Activated T-helper 1 cell treated with anti-CD3 and anti-CD28 coated beads, Interleukin-12 subunit alpha, Interleukin-12 subunit beta, Interleukin-2, Interleukin-4 antibody, amounts not matched to agents 30 ng/mL and 10 ng/mL and 1 ng/mL, durations not matched to agents 14 hours and 24 hours and 36 hours (primary cell): Measurements from ENCODE around the gene ZBTB20. TPM values are rescaled to one million over a fixed set of nuclear protein-coding genes. Genes with fewer than 3 reads are reported as not detected.
"Not testable (repeated sequence)": the region's sequence is repeated elsewhere in the genome, so short reads cannot be mapped to it uniquely, and the experiment has no call there.

Source experiments
- DNase-seq: peaks from one replicate; pipeline ENCODE4 v3.0.0; 2021; ENCODE audit warnings: low spot score
- H3K27ac Mint-ChIP-seq: one replicate; pipeline ENCODE4 v1.8.0; 2021; ENCODE audit warnings: mild to moderate bottlenecking, mixed read lengths
- H3K27me3 Mint-ChIP-seq: one replicate; pipeline ENCODE4 v1.8.0; 2022; ENCODE audit warnings: mild to moderate bottlenecking, moderate library complexity, mixed read lengths; ENCODE audit not compliant: insufficient read depth
- H3K36me3 Mint-ChIP-seq: one replicate; pipeline ENCODE4 v1.8.0; 2021; ENCODE audit warnings: low read depth, mixed read lengths
- H3K4me1 Mint-ChIP-seq: one replicate; pipeline ENCODE4 v1.8.0; 2021; ENCODE audit warnings: low read depth, mixed read lengths
- H3K4me3 Mint-ChIP-seq: one replicate; pipeline ENCODE4 v1.8.0; 2021; ENCODE audit warnings: mild to moderate bottlenecking, moderate library complexity, mixed read lengths
- H3K9me3 Mint-ChIP-seq: one replicate; pipeline ENCODE4 v1.8.0; 2021; ENCODE audit warnings: mixed read lengths
- intact Hi-C: fragments of 100-400 bp; cut with micrococcal nuclease; formaldehyde crosslinking; loops from one replicate; pipeline ENCODE4 v1.15.1; 2024
- total RNA-seq: library from RNA; stranded (reverse); gene quantifications from 2 replicates; pipeline ENCODE4 v1.2.3, GENCODE V29; 2022

Gene ZBTB20
- total RNA-seq, 1 donor from 2014 or later: 4.1 TPM

GRCh38 chr3:114834175-114834940 is 312.7 kb downstream of the ZBTB20 start:
- H3K27me3 Mint-ChIP-seq: no peaks in the 10 kb centered on the region
- H3K4me1 Mint-ChIP-seq: no peaks in the 10 kb centered on the region
- no peaks in the 10 kb centered on the region for H3K9me3 Mint-ChIP-seq
- intact Hi-C loops: no loop called here
- no peak overlapping the region for H3K27ac Mint-ChIP-seq
- DNase-seq: no peak
- no peak overlapping the region for H3K4me3 Mint-ChIP-seq
- no peaks in the 10 kb centered on the region for H3K36me3 Mint-ChIP-seq

GRCh38 chr3:114831861-114832260 is 315.2 kb downstream of the ZBTB20 start:
- no peak for DNase-seq
- intact Hi-C loops: no loop called here
- no peaks in the 10 kb centered on the region for H3K4me1 Mint-ChIP-seq
- H3K4me3 Mint-ChIP-seq: no peak overlapping the region
- no peaks in the 10 kb centered on the region for H3K36me3 Mint-ChIP-seq
- H3K27me3 Mint-ChIP-seq: no peaks in the 10 kb centered on the region
- H3K27ac Mint-ChIP-seq: no peak overlapping the region
- no peaks in the 10 kb centered on the region for H3K9me3 Mint-ChIP-seq

- intact Hi-C loops: no loop called here
- no peak for DNase-seq
- H3K36me3 Mint-ChIP-seq: no peaks in the 10 kb centered on the region
- H3K4me1 Mint-ChIP-seq: no peaks in the 10 kb centered on the region
- no peak overlapping the region for H3K27ac Mint-ChIP-seq
- H3K9me3 Mint-ChIP-seq: no peaks in the 10 kb centered on the region
- H3K4me3 Mint-ChIP-seq: no peak overlapping the region
- no peaks in the 10 kb centered on the region for H3K27me3 Mint-ChIP-seq
Observed at GRCh38 chr3:114830652-114831051, 316.4 kb downstream of the ZBTB20 start.

- no peak overlapping the region for H3K27ac Mint-ChIP-seq
- no peaks in the 10 kb centered on the region for H3K9me3 Mint-ChIP-seq
- DNase-seq: no peak
- intact Hi-C loops: loop anchor here (10.0 kb wide), 1 partner anchor 345 kb away; no protein-coding TSS in a partner anchor
- H3K36me3 Mint-ChIP-seq: no peaks in the 10 kb centered on the region
- no peak overlapping the region for H3K4me3 Mint-ChIP-seq
- no peaks in the 10 kb centered on the region for H3K27me3 Mint-ChIP-seq
- H3K4me1 Mint-ChIP-seq: no peaks in the 10 kb centered on the region
Observed at GRCh38 chr3:114829783-114830182, 317.3 kb downstream of the ZBTB20 start.

GRCh38 chr3:114827495-114827894 is 319.6 kb downstream of the ZBTB20 start:
- no peaks in the 10 kb centered on the region for H3K4me1 Mint-ChIP-seq
- intact Hi-C loops: loop anchor here (2.0 to 10.0 kb wide), 2 partner anchors 253 to 347 kb away; no protein-coding TSS in a partner anchor
- no peak overlapping the region for H3K27ac Mint-ChIP-seq
- H3K27me3 Mint-ChIP-seq: no peaks in the 10 kb centered on the region
- H3K4me3 Mint-ChIP-seq: no peak overlapping the region
- H3K9me3 Mint-ChIP-seq: no peaks in the 10 kb centered on the region
- no peaks in the 10 kb centered on the region for H3K36me3 Mint-ChIP-seq
- DNase-seq: no peak

GRCh38 chr3:114824014-114824413 is 323.1 kb downstream of the ZBTB20 start:
- Mint-ChIP-seq H3K27me3 (no peaks in the 10 kb centered on the region), H3K36me3 (no peaks in the 10 kb centered on the region)
- intact Hi-C loops: loop anchor here (10.0 kb wide), 1 partner anchor 351 kb away; no protein-coding TSS in a partner anchor

GRCh38 chr3:114823061-114823460 is 324.0 kb downstream of the ZBTB20 start:
- H3K27me3 Mint-ChIP-seq: no peaks in the 10 kb centered on the region
- intact Hi-C loops: loop anchor here (10.0 kb wide), 1 partner anchor 352 kb away; no protein-coding TSS in a partner anchor
- H3K4me1 Mint-ChIP-seq: no peaks in the 10 kb centered on the region
- no peaks in the 10 kb centered on the region for H3K36me3 Mint-ChIP-seq
- no peaks in the 10 kb centered on the region for H3K9me3 Mint-ChIP-seq
- H3K27ac Mint-ChIP-seq: no peak overlapping the region
- no peak overlapping the region for H3K4me3 Mint-ChIP-seq
- DNase-seq: no peak

More at GRCh38 chr3:114824014-114824413, 323.1 kb downstream of the ZBTB20 start:
- no peak for DNase-seq
- Mint-ChIP-seq H3K9me3 (no peaks in the 10 kb centered on the region), H3K4me3 (no peak overlapping the region), H3K27ac (no peak overlapping the region), H3K4me1 (no peaks in the 10 kb centered on the region)

GRCh38 chr3:114816052-114816451 is 331.0 kb downstream of the ZBTB20 start:
- H3K27me3 Mint-ChIP-seq: no peaks in the 10 kb centered on the region
- intact Hi-C loops: no loop called here
- no peaks in the 10 kb centered on the region for H3K36me3 Mint-ChIP-seq
- H3K9me3 Mint-ChIP-seq: no peaks in the 10 kb centered on the region
- no peaks in the 10 kb centered on the region for H3K4me1 Mint-ChIP-seq
- DNase-seq: no peak
- no peak overlapping the region for H3K4me3 Mint-ChIP-seq
- no peak overlapping the region for H3K27ac Mint-ChIP-seq

- H3K4me3 Mint-ChIP-seq, DNase-seq, H3K4me1 Mint-ChIP-seq, H3K9me3 Mint-ChIP-seq, intact Hi-C loops, H3K27me3 Mint-ChIP-seq, H3K36me3 Mint-ChIP-seq, H3K27ac Mint-ChIP-seq: not testable (repeated sequence)
Observed at GRCh38 chr3:114812541-114813238, 334.4 kb downstream of the ZBTB20 start.

GRCh38 chr3:114809668-114810413 is 337.2 kb downstream of the ZBTB20 start:
- no peaks in the 10 kb centered on the region for H3K36me3 Mint-ChIP-seq
- intact Hi-C loops: no loop called here
- no peaks in the 10 kb centered on the region for H3K27me3 Mint-ChIP-seq
- H3K4me1 Mint-ChIP-seq: peaks cover 10% of the 10 kb centered on the region
- H3K9me3 Mint-ChIP-seq: no peaks in the 10 kb centered on the region
- H3K27ac Mint-ChIP-seq: no peak overlapping the region
- H3K4me3 Mint-ChIP-seq: no peak overlapping the region
- DNase-seq: no peak

- Mint-ChIP-seq H3K36me3 (no peaks in the 10 kb centered on the region), H3K4me1 (no peaks in the 10 kb centered on the region), H3K27ac (no peak overlapping the region), H3K4me3 (no peak overlapping the region), H3K27me3 (no peaks in the 10 kb centered on the region), H3K9me3 (no peaks in the 10 kb centered on the region)
- intact Hi-C loops: no loop called here
- no peak for DNase-seq
Observed at GRCh38 chr3:114804099-114804498, 343.0 kb downstream of the ZBTB20 start.

GRCh38 chr3:114803042-114803695 is 343.9 kb downstream of the ZBTB20 start:
- no peak overlapping the region for H3K27ac Mint-ChIP-seq
- no peaks in the 10 kb centered on the region for H3K4me1 Mint-ChIP-seq
- no peaks in the 10 kb centered on the region for H3K27me3 Mint-ChIP-seq
- H3K36me3 Mint-ChIP-seq: no peaks in the 10 kb centered on the region
- intact Hi-C loops: no loop called here
- H3K9me3 Mint-ChIP-seq: no peaks in the 10 kb centered on the region
- no peak for DNase-seq
- H3K4me3 Mint-ChIP-seq: no peak overlapping the region
